Measurements from ENCODE around the gene SPEN.
"Not testable (repeated sequence)": the region's sequence is repeated elsewhere in the genome, so short reads cannot be mapped to it uniquely, and the experiment has no call there.

The SPEN gene

DNA sequence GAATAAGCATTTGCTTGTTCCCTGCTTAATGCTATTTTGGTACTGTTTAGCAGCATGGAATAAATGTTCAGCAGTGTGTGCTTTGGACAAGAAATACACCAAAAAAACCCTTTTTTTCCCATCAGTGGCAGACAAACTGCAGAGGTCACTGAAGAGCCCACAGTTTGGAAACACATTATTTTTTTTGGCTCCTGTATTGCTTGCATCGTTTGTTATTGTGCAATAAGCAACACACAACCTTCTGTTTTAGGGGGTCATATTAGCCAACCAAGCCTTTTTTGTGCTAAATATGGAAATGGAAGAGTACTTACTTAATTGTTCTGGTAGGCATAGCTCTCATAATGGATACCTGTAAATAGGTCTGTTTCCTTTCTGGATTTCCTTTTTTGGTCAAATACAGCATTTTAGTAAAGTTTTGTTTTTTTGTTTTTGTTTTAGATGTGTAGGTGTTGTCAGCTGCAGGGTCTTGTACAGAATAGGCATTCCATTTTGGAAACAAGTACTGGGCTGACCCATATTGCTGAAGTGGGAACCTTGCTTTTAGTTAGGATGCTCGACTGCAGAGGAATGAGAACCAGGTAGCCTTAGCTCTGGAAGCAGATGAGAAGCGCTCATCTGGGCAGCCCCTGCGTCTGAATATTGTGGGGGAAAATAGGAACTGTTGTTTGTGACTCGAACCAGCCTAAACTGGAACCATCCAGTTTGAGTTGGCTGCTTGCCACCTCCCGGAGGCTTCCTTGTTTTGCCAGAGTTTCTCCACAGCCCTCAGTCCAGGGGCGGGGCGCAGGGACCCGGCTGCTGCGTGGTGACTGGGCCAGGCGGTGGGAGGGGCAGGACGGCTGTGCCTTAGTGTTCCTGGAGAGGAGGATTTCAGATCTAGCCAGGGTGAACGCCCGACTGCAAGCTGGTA, 38.4 kb downstream of the SPEN start:
- TF ChIP-seq CTCF (IDR thresholded peaks at IDR 0.05; ENCODE audit: low read length, missing control alignments) = peak; percentile 47

DNA sequence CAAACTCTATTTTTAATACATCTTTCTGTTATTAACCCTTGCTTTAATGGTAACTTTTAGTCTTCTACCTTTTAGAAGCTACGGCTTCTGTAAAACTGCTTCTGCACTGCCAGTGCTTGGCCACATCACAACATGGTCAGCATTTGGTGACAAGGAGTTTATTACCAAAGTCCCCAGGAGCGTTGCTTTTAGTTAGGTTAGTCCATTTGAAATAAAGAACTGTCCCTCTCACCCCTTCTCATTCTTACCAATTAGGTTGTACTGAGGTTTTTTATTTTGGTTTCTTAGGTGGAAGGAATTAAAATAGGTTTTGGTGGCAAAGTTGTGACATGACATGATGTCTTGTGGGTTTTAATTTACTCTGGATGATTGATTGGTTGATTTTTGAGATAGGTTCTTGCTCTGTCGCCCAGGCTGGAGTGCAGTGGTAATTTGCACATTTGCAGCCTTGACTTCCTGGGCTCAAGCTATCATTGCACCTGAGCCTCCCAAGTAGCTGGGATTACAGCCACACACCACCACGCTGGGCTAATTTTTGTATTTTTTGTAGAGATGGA, 39.2 kb downstream of the SPEN start:
- no peak for DNase-seq (ENCODE audit: low read depth)
- H3K4me3 ChIP-seq (replicated peaks; ENCODE audit: low read depth, low read length) = peak overlapping the region; percentile 59
- TF ChIP-seq CTCF (IDR thresholded peaks at IDR 0.05; ENCODE audit: low read length, missing control alignments) = no peak

More for the DNA sequence above, 38.4 kb downstream of the SPEN start:
- peak overlapping the region; percentile 59 for H3K4me3 ChIP-seq (replicated peaks; ENCODE audit: low read depth, low read length)
- DNase-seq (ENCODE audit: low read depth) = peak; percentile 99

DNA sequence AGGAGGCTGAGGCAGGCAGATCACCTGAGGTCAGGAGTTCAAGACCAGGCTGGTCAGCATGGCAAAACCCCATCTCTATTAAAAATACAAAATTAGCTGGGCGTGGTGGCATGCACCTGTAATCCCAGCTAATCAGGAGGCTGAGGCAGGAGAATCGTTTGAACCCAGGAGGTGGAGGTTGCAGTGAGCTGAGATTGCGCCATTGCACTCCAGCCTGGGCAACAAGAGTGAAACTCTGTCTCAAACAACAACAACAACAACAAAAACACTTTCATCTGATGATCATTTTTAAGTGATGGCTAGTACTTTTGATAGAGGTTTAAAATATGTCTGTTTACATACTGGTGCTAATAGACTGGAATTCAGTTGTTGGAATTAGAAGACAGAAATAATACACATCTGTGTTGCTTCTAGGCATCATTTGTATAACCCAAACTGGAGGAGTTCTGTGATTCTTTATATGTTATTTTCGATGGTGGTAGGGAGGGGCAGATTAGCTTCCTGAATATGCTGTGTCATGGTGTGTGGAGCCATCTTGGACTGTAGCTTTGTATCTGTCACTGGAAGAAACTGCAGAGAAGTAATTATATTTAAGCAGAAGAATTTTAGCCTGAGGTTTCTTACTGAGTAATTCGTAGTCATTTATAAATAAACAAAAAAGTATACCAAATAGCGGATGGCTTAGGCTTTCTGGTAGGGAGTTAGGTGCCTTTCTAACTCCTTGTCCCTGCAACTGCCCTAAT, 45.5 kb downstream of the SPEN start:
- peak; percentile 43 for DNase-seq (ENCODE audit: low read depth)
- H3K4me3 ChIP-seq (replicated peaks; ENCODE audit: low read depth, low read length) = not testable (repeated sequence)

DNA sequence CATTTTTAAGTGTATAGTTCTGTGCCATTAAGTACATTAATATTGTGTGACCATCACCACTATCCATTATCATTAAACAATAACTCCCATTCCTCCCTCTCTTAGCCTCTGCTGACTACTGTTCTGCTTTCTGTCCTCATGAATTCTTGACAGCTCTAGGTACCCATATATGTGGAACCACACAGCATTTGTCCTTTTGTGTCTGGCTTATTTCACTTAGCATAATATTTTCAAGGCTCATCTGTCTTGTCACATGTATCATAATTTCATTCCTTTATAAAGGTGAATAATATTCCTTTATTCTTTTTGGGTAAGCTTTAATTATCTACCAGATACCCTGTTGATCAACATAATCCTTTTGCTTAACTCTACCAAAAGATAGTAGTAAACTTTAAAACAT, 47.7 kb downstream of the SPEN start:
- no peak for DNase-seq (ENCODE audit: low read depth)
- TF ChIP-seq CTCF (IDR thresholded peaks at IDR 0.05; ENCODE audit: low read length, missing control alignments) = no peak
- H3K4me3 ChIP-seq (replicated peaks; ENCODE audit: low read depth, low read length) = no peak overlapping the region

DNA sequence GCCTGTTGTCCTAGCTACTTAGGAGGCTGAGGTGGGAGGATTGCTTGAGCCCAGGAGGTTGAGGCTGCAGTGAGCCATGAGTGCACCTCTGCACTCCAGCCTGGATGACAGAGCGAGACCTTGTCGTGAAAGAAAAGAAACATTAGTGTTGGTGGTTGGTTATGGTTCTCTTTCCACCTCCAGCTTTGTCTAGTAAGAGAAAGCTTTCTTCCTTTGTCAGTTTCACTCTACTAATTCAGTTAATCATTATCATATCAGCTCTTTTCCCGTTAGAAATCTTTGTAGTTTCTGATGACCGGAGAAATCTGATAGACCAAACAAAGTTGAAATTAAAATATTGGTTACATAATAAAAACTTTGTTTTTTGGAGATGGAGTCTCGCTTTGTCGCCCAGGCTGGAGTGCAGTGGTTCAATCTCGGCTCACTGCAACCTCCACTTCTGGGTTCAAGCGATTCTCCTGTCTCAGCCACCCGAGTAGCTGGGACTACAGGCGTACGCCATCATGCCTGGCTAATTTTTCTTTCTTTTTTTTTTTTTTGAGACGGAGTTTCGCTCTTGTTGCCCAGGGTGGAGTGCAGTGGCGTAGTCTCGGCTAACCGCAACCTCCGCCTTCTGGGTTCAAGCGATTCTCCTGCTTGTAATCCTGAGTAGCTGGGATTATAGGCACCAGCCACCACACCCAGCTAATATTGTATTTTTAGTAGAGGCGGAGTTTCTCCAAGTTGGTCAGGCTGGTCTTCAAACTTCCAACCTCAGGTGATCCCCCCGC, 49.5 kb downstream of the SPEN start:
- not testable (repeated sequence) for DNase-seq (ENCODE audit: low read depth); H3K4me3 ChIP-seq (replicated peaks; ENCODE audit: low read depth, low read length)

GRCh38 chr1:15899266-15899665, 51.8 kb downstream of the SPEN start:
- no peak for TF ChIP-seq CTCF (IDR thresholded peaks at IDR 0.05; ENCODE audit: low read length, missing control alignments)
- no peak overlapping the region for H3K4me3 ChIP-seq (replicated peaks; ENCODE audit: low read depth, low read length)
- no peak for DNase-seq (ENCODE audit: low read depth)

- H3K4me3 ChIP-seq (replicated peaks; ENCODE audit: low read depth, low read length) = no peak overlapping the region
- TF ChIP-seq CTCF (IDR thresholded peaks at IDR 0.05; ENCODE audit: low read length, missing control alignments) = no peak
- no peak for DNase-seq (ENCODE audit: low read depth)
Observed at GRCh38 chr1:15900662-15901279, 53.3 kb downstream of the SPEN start.
